GM19397 (cell line): ENCODE data around the gene RTN3.
"Not testable (repeated sequence)": the region's sequence is repeated elsewhere in the genome, so short reads cannot be mapped to it uniquely, and the experiment has no call there.

ENCODE experiments used
- ATAC-seq: cut with Tn5 transposase; IDR thresholded peaks from one replicate; pipeline ENCODE4 v1.9.1; 2021; ENCODE audit warnings: mild to moderate bottlenecking, moderate library complexity; ENCODE audit not compliant: unreplicated experiment

Gene RTN3

GRCh38 chr11:63681321-63682065 is at the start of gene RTN3:
RTN3 (plus strand) TSS chr11:63681500; CDS start chr11:63681637, 137 bp downstream.
- peak; percentile 83 for ATAC-seq

GRCh38 chr11:63635762-63636465 is 45.4 kb upstream of the RTN3 start:
- no peak for ATAC-seq

- ATAC-seq = not testable (repeated sequence)
Measured at GRCh38 chr11:63638436-63638835, 42.9 kb upstream of the RTN3 start.

- no peak for ATAC-seq
Measured at GRCh38 chr11:63639199-63639832, 42.0 kb upstream of the RTN3 start.

GRCh38 chr11:63641727-63642126 is 39.6 kb upstream of the RTN3 start:
- ATAC-seq = no peak

GRCh38 chr11:63643205-63643604 is 38.1 kb upstream of the RTN3 start:
- no peak for ATAC-seq

- ATAC-seq = no peak
Measured at GRCh38 chr11:63652671-63653070, 28.6 kb upstream of the RTN3 start.

GRCh38 chr11:63660972-63661371 is 20.3 kb upstream of the RTN3 start:
- ATAC-seq = no peak

GRCh38 chr11:63663809-63664208 is 17.5 kb upstream of the RTN3 start:
- ATAC-seq = no peak

GRCh38 chr11:63666874-63667273 is 14.4 kb upstream of the RTN3 start:
- no peak for ATAC-seq

GRCh38 chr11:63667995-63668795 is 13.1 kb upstream of the RTN3 start:
- ATAC-seq = no peak

- ATAC-seq = no peak
Measured at GRCh38 chr11:63670096-63670432, 11.2 kb upstream of the RTN3 start.

GRCh38 chr11:63670433-63671321 is 10.6 kb upstream of the RTN3 start:
- ATAC-seq = peak; percentile 36

- peak; percentile 85 for ATAC-seq
Measured at GRCh38 chr11:63671322-63672155, 9.8 kb upstream of the RTN3 start, which contains the start of gene ATL3. ATL3 (minus strand) TSS chr11:63671376; CDS start chr11:63671335, 41 bp downstream.

- no peak for ATAC-seq
Measured at GRCh38 chr11:63672156-63672463, 9.2 kb upstream of the RTN3 start.

- ATAC-seq = no peak
Measured at GRCh38 chr11:63672936-63673539, 8.3 kb upstream of the RTN3 start.

GRCh38 chr11:63673579-63673978 is 7.7 kb upstream of the RTN3 start:
- no peak for ATAC-seq

GRCh38 chr11:63680834-63681320 is 423 bp upstream of the RTN3 start:
- no peak for ATAC-seq
